Measurements from ENCODE around the gene SPTBN5.

The SPTBN5 gene

DNA sequence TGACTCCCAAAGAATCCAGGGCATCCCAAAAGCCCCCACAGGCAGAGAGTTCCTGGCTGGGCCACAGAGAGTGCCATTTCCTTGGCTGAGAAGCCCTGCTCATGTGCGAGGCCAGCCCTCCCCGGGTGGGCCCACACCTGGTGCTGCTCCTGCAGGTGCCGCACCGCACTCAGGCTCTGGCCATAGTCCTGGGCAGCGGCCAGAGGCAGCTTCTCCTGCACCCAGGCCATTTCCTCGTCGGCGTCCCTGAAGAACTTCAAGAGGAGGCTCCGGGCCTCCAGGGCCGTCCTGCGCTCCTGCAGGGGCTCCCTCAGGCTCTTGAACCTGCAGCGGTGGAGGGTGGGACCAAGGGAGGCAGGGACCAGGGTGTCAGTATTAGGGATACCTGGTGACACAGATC, 37.1 kb downstream of the SPTBN5 start:
- no peak overlapping the region for H3K27ac ChIP-seq
- H3K9me3 ChIP-seq, result no peaks in the 10 kb centered on the region
- no peaks in the 10 kb centered on the region for H3K4me1 ChIP-seq (ENCODE audit: control insufficient read depth in 1 of 2, insufficient read depth in 1 of 2, low read depth in 1 of 2, low read length in 1 of 2)
- no peaks in the 10 kb centered on the region for H3K36me3 ChIP-seq
- H3K27me3 ChIP-seq, result no peaks in the 10 kb centered on the region
- TF ChIP-seq, protein P1, sequence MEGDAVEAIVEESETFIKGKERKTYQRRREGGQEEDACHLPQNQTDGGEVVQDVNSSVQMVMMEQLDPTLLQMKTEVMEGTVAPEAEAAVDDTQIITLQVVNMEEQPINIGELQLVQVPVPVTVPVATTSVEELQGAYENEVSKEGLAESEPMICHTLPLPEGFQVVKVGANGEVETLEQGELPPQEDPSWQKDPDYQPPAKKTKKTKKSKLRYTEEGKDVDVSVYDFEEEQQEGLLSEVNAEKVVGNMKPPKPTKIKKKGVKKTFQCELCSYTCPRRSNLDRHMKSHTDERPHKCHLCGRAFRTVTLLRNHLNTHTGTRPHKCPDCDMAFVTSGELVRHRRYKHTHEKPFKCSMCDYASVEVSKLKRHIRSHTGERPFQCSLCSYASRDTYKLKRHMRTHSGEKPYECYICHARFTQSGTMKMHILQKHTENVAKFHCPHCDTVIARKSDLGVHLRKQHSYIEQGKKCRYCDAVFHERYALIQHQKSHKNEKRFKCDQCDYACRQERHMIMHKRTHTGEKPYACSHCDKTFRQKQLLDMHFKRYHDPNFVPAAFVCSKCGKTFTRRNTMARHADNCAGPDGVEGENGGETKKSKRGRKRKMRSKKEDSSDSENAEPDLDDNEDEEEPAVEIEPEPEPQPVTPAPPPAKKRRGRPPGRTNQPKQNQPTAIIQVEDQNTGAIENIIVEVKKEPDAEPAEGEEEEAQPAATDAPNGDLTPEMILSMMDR (IDR thresholded peaks at IDR 0.05), result no peak
- no peak overlapping the region for H3K4me3 ChIP-seq (ENCODE audit: low read depth in 1 of 2, low read length in 1 of 2)

DNA sequence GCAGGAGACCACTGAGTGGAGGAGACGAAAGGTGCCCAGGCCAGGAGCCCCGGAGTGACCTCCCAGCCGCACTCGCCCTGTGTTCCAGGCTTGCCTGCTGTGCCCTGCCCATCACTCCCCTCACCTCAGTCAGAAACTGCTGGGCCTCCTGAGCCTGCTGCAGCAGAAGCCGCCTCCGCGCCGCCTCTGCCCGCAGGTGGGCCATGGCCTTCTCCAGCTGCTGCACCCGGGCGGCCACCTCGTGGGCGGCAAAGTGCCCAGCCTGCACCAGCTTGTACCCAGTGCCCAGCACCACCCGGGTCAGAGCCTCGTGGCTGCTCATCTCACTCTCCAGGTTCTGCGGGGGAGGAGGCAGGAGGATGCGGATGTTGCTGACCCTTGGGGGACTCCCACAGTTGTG, 37.6 kb downstream of the SPTBN5 start:
- no peaks in the 10 kb centered on the region for H3K36me3 ChIP-seq
- no peak overlapping the region for H3K4me3 ChIP-seq (ENCODE audit: low read depth in 1 of 2, low read length in 1 of 2)
- H3K4me1 ChIP-seq (ENCODE audit: control insufficient read depth in 1 of 2, insufficient read depth in 1 of 2, low read depth in 1 of 2, low read length in 1 of 2), result no peaks in the 10 kb centered on the region
- H3K27me3 ChIP-seq, result peaks cover 4% of the 10 kb centered on the region
- TF ChIP-seq, protein P1 (IDR thresholded peaks at IDR 0.05), result no peak
- H3K27ac ChIP-seq, result no peak overlapping the region
- H3K9me3 ChIP-seq, result no peaks in the 10 kb centered on the region

DNA sequence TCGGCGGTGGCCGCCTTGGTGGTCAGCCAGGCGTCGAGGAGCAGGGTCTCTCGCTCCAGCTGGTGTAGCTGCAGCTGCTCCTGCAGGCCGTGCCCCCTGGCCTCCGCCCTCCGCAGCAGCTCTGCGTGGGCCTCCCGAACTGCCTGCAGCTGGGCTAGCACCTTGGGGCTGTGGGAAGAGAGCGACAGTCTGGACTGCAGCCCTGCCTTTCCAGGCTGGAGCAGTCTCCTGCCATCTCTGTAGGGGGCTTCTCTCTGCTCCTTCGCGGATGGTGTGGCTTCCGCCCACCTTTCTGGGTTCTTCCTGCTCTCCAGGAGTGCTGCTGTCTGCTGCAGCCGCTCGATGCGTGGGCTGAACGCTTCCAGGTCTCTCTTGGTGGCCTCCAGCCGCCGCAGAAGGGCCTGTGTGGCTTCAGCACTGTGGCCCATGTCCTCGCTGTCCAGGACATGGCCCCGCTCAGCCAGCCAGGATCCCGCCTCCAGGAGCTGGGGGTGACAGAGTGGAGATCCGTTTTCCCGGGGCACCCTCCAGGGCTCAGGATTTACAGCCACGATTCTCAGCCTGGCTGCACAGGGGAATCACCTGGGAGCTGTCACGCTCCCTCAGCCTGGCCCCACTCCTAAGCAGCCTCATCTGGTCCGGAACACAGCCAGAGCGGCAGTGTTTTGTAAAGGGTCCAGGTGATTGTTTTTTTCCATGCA, 38.4 kb downstream of the SPTBN5 start:
- Histone ChIP-seq H3K4me3 (ENCODE audit: low read depth in 1 of 2, low read length in 1 of 2) (no peak overlapping the region), H3K4me1 (ENCODE audit: control insufficient read depth in 1 of 2, insufficient read depth in 1 of 2, low read depth in 1 of 2, low read length in 1 of 2) (no peaks in the 10 kb centered on the region), H3K36me3 (no peaks in the 10 kb centered on the region), H3K27me3 (peaks cover 12% of the 10 kb centered on the region), H3K9me3 (no peaks in the 10 kb centered on the region), H3K27ac (no peak overlapping the region)
- TF ChIP-seq, protein P1 (IDR thresholded peaks at IDR 0.05), result no peak

DNA sequence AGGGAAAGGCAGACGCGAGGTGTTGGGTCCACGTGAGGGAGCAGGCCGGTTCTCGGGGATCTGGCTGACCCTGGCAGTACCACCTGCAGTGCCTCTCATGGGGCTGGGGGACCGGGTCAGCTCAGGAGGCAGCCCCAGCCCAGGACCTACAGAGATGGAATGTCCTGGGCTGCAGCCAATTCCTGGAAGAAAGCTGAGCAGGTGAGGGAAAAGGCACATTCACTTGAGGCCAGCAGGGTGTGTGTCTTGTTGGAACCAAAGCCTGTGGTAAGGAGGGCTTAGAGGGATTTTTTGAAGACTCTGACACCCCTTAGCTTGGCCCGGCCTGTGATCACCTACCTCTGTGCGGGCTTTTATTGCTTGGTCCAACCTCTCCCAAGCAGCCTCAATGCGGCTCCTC, 39.4 kb downstream of the SPTBN5 start:
- Histone ChIP-seq H3K27me3 (peaks cover 12% of the 10 kb centered on the region), H3K27ac (no peak overlapping the region), H3K36me3 (peaks cover under 1% of the 10 kb centered on the region), H3K4me3 (ENCODE audit: low read depth in 1 of 2, low read length in 1 of 2) (no peak overlapping the region), H3K4me1 (ENCODE audit: control insufficient read depth in 1 of 2, insufficient read depth in 1 of 2, low read depth in 1 of 2, low read length in 1 of 2) (no peaks in the 10 kb centered on the region), H3K9me3 (no peaks in the 10 kb centered on the region)
- TF ChIP-seq, protein P1 (IDR thresholded peaks at IDR 0.05), result no peak

DNA sequence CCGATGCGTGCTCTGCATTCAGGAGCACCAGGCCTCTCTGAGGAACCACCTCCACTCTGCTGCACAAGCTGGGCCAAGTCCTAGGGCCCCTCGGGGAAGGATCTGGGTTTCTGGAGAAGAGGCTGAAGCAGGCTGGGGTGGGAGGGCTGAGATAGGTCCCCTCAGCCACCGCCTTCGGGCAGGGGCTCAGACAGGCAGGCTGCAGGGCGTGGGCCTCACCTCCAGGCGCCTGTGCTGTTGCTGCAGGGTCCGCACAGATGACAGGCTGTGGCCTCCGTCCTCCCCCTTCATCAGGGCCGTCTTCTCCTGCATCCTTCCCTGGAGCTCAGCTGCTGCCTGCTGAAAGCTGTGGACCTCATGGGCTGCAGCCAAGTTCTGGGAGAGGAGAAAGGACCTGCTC, 40.0 kb downstream of the SPTBN5 start:
- Histone ChIP-seq H3K36me3 (peaks cover 6% of the 10 kb centered on the region), H3K27ac (no peak overlapping the region), H3K4me1 (ENCODE audit: control insufficient read depth in 1 of 2, insufficient read depth in 1 of 2, low read depth in 1 of 2, low read length in 1 of 2) (no peaks in the 10 kb centered on the region), H3K9me3 (no peaks in the 10 kb centered on the region), H3K4me3 (ENCODE audit: low read depth in 1 of 2, low read length in 1 of 2) (no peak overlapping the region), H3K27me3 (peaks cover 12% of the 10 kb centered on the region)
- TF ChIP-seq, protein P1 (IDR thresholded peaks at IDR 0.05), result no peak
